Omental fat pad (tissue), 4 donors: ENCODE data around the gene GOLPH3. TPM values are rescaled to one million over a fixed set of nuclear protein-coding genes. Genes with fewer than 3 reads are reported as not detected.

Experiments used
- ATAC-seq: fragments of 150-250 bp; one replicate; pipeline ENCODE4 v1.9.1; 2016; ENCODE audit warnings: mild to moderate bottlenecking, moderate library complexity; ENCODE audit not compliant: low FRiP score
- DNase-seq: peaks from one replicate; pipeline ENCODE4 v3.0.0-alpha.2; 2019; ENCODE audit warnings: low spot score
- CTCF ChIP-seq, 3 donors: fragments of 450-650 bp; IDR thresholded peaks; one replicate each; pipeline ENCODE4 v1.5.1; 2016 to 2017; ENCODE audit warnings: antibody characterized with exemption in 3 of 3, mild to moderate bottlenecking in 3 of 3, moderate library complexity in 2 of 3
- total RNA-seq, 4 donors: library from RNA; depleted of rRNA; stranded (reverse); fragments of >200 nt; gene quantifications; one replicate each; pipeline ENCODE4 v1.1.0, GENCODE V29; 2016

GOLPH3 gene
- total RNA-seq, 4 donors from 2014 or later = 75.3 to 87.2 (median 84.0) TPM

GRCh38 chr5:32135086-32135485 lies 39.0 kb downstream of the GOLPH3 start:
- ATAC-seq (no peak), DNase-seq (no peak)
- no peak for TF ChIP-seq CTCF (IDR thresholded peaks at IDR 0.05)

GRCh38 chr5:32132757-32133156 lies 41.4 kb downstream of the GOLPH3 start:
- DNase-seq (no peak), ATAC-seq (no peak)
- no peak for TF ChIP-seq CTCF (IDR thresholded peaks at IDR 0.05)

- no peak for TF ChIP-seq CTCF (IDR thresholded peaks at IDR 0.05)
- ATAC-seq = no peak
- DNase-seq = no peak
These were observed 42.5 kb downstream of the GOLPH3 start for GRCh38 chr5:32131604-32132003.

GRCh38 chr5:32130865-32131264 lies 43.3 kb downstream of the GOLPH3 start:
- no peak for TF ChIP-seq CTCF (IDR thresholded peaks at IDR 0.05)
- no peak for ATAC-seq
- DNase-seq = no peak

- no peak for TF ChIP-seq CTCF (IDR thresholded peaks at IDR 0.05)
- DNase-seq (no peak), ATAC-seq (no peak)
These were observed 45.0 kb downstream of the GOLPH3 start for GRCh38 chr5:32129074-32129598.

- ATAC-seq = no peak
- DNase-seq = no peak
- no peak for TF ChIP-seq CTCF (IDR thresholded peaks at IDR 0.05)
These were observed 46.4 kb downstream of the GOLPH3 start for GRCh38 chr5:32127711-32128110.

- TF ChIP-seq CTCF (IDR thresholded peaks at IDR 0.05) = no peak
- DNase-seq (no peak), ATAC-seq (no peak)
These were observed 47.4 kb downstream of the GOLPH3 start for GRCh38 chr5:32126691-32127090.
